SK-N-SH (cell line): ENCODE results near the gene BMP5. TPM values are rescaled to one million over a fixed set of nuclear protein-coding genes. Genes with fewer than 3 reads are reported as not detected.

ENCODE experiments used
- CTCF ChIA-PET: fragments of 300-600, 350-600 bp; formaldehyde crosslinking; extraction: SDS; loops from one replicate; lab custom pipeline; 2021; lab: Yijun Ruan, JAX
- POLR2A ChIA-PET: fragments of 350-600 bp; sonication (Branson Sonifier 250); formaldehyde crosslinking; extraction: SDS; loops from one replicate; lab custom pipeline; 2020; ENCODE audit warnings: antibody characterized with exemption, inconsistent platforms; lab: Yijun Ruan, JAX
- DNase-seq: peaks from one replicate; pipeline ENCODE4 v3.0.0; 2012
- H2AFZ ChIP-seq: fragments of 200-600 bp; sonication (generic); 2 replicates; pipeline ENCODE4 v1.8.1; 2016; ENCODE audit warnings: antibody characterized with exemption, mild to moderate bottlenecking, low read depth
- H3F3A ChIP-seq: fragments of 200-600 bp; sonication (generic); replicated peaks from 2 replicates; pipeline ENCODE3; 2016; ENCODE audit warnings: antibody characterized with exemption, mild to moderate bottlenecking; ENCODE audit not compliant: insufficient read depth
- H3K27ac ChIP-seq, 2 experiments: fragments of 200-500 bp in 1 of 2; fragments of 200-600 bp in 1 of 2; sonication (Bioruptor generic) in 1 of 2; sonication (generic), shearing (Covaris generic) in 1 of 2; 2 replicates each; pipeline versions ENCODE4 v1.5.1 to v1.6.1; 2014 to 2016; ENCODE audit warnings: low read depth in 2 of 2, inconsistent platforms in 1 of 2, low read length in 1 of 2, mild to moderate bottlenecking in 1 of 2, mixed read lengths in 1 of 2
- H3K27me3 ChIP-seq: fragments of 200-600 bp; sonication (generic), shearing (Covaris generic); 2 replicates; pipeline ENCODE4 v1.6.1; 2016; ENCODE audit warnings: mixed run types; ENCODE audit not compliant: insufficient read depth
- H3K36me3 ChIP-seq, 2 experiments: fragments of 200-500 bp in 1 of 2; fragments of 200-600 bp in 1 of 2; sonication (Bioruptor generic) in 1 of 2; sonication (generic) in 1 of 2; replicated peaks in 1 of 2; 2 replicates each; pipeline versions ENCODE3 to v1.5.1; 2014 to 2016; ENCODE audit warnings: low read length in 1 of 2, mild to moderate bottlenecking in 1 of 2; ENCODE audit not compliant: insufficient read depth in 2 of 2, control insufficient read depth in 1 of 2
- H3K4me1 ChIP-seq, 2 experiments: fragments of 200-500 bp in 1 of 2; fragments of 200-600 bp in 1 of 2; sonication (Bioruptor generic) in 1 of 2; sonication (generic), shearing (Covaris generic) in 1 of 2; 2 replicates each; pipeline versions ENCODE4 v1.5.1 to v1.6.1; 2014 to 2016; ENCODE audit warnings: low read depth in 1 of 2, low read length in 1 of 2, mixed run types in 1 of 2; ENCODE audit not compliant: insufficient read depth in 2 of 2, control insufficient read depth in 1 of 2
- H3K4me2 ChIP-seq: fragments of 200-600 bp; sonication (generic), shearing (Covaris generic); 2 replicates; pipeline ENCODE4 v1.6.1; 2017; ENCODE audit warnings: mixed run types
- H3K4me3 ChIP-seq, 2 experiments: fragments of 200-500 bp in 1 of 2; fragments of 200-600 bp in 1 of 2; sonication (Bioruptor generic) in 1 of 2; sonication (generic), shearing (Covaris generic) in 1 of 2; 2 replicates each; pipeline versions ENCODE4 v1.5.1 to v1.8.1; 2014 to 2016; ENCODE audit warnings: low read depth in 2 of 2, inconsistent platforms in 1 of 2, low read length in 1 of 2, mild to moderate bottlenecking in 1 of 2, mixed read lengths in 1 of 2, moderate library complexity in 1 of 2
- H3K79me2 ChIP-seq: fragments of 200-600 bp; sonication (generic); 2 replicates; pipeline ENCODE4 v1.8.1; 2017; ENCODE audit warnings: mild to moderate bottlenecking; ENCODE audit not compliant: insufficient read depth
- H3K9ac ChIP-seq: fragments of 200-600 bp; sonication (generic); 2 replicates; pipeline ENCODE4 v1.6.1; 2017; ENCODE audit warnings: mixed run types
- H3K9me2 ChIP-seq: fragments of 200-600 bp; sonication (generic); 2 replicates; pipeline ENCODE4 v1.6.1; 2017; ENCODE audit warnings: mixed run types
- H3K9me3 ChIP-seq: fragments of 200-600 bp; sonication (generic); 2 replicates; pipeline ENCODE4 v1.6.1; 2017; ENCODE audit warnings: mixed run types, mild to moderate bottlenecking, moderate library complexity
- H4K20me1 ChIP-seq: fragments of 200-600 bp; sonication (generic); 2 replicates; pipeline ENCODE4 v1.6.1; 2017; ENCODE audit warnings: mild to moderate bottlenecking, mixed run types; ENCODE audit not compliant: insufficient read depth
- CHD2 ChIP-seq: fragments of 150-350 bp; IDR thresholded peaks from 2 replicates; pipeline ENCODE4 v1.6.1; 2018; ENCODE audit warnings: low read length; ENCODE audit not compliant: partially characterized antibody
- CTCF ChIP-seq: fragments of 200-600 bp; sonication (generic); IDR thresholded peaks from 2 replicates; pipeline ENCODE4 v1.6.1; 2017; ENCODE audit warnings: antibody characterized with exemption, mild to moderate bottlenecking, moderate library complexity
- ELF1 ChIP-seq: IDR thresholded peaks from 2 replicates; pipeline ENCODE4 v1.4.0; 2012
- EZH2phosphoT487 ChIP-seq: fragments of 200-600 bp; sonication (generic); IDR thresholded peaks from 2 replicates; pipeline ENCODE4 v1.6.1; 2017; ENCODE audit warnings: low read depth, mixed run types, mild to moderate bottlenecking, antibody characterized with exemption, moderate library complexity, borderline replicate concordance
- FOXM1 ChIP-seq: IDR thresholded peaks from 2 replicates; pipeline ENCODE4 v1.4.0; 2012; ENCODE audit warnings: low read depth, mild to moderate bottlenecking
- GATA2 ChIP-seq: sonication (generic); formaldehyde crosslinking; IDR thresholded peaks from 2 replicates; pipeline ENCODE4 v1.5.0; 2020; ENCODE audit warnings: mild to moderate bottlenecking, missing genetic modification reagents
- MXI1 ChIP-seq: IDR thresholded peaks from 2 replicates; pipeline ENCODE4 v1.6.1; 2012; ENCODE audit warnings: mild to moderate bottlenecking, low read depth, low read length, improper control_type of control experiment
- RAD21 ChIP-seq: IDR thresholded peaks from 2 replicates; pipeline ENCODE4 v1.6.1; 2012; ENCODE audit warnings: mild to moderate bottlenecking, low read length
- RXRA ChIP-seq: IDR thresholded peaks from 2 replicates; pipeline ENCODE4 v1.4.0; 2012; ENCODE audit warnings: low read depth, mild to moderate bottlenecking, borderline replicate concordance
- SIN3A ChIP-seq: IDR thresholded peaks from 2 replicates; pipeline ENCODE4 v1.6.1; 2012; ENCODE audit warnings: low read depth, mild to moderate bottlenecking, low read length, moderate library complexity, borderline replicate concordance
- SMC3 ChIP-seq: IDR thresholded peaks from 2 replicates; pipeline ENCODE4 v1.6.1; 2012; ENCODE audit warnings: low read depth, low read length, improper control_type of control experiment
- YY1 ChIP-seq: IDR thresholded peaks from 2 replicates; pipeline ENCODE4 v1.4.0; 2012; ENCODE audit warnings: low read depth, mild to moderate bottlenecking
- WGBS: methylation state at CpG from one replicate; pipeline ENCODE4 v1.1.6; 2017; ENCODE audit warnings: low lambda C conversion rate; 5-methylcytosine and 5-hydroxymethylcytosine counted together
- polyA plus RNA-seq, 3 experiments: library from polyadenylated mRNA; depleted of rRNA; stranded (reverse); fragments of >200 nt; gene quantifications; 2 replicates each; pipeline ENCODE4 v1.2.3, GENCODE V29; 2012

Gene BMP5
- polyA plus RNA-seq, 1 of the 3 experiments (the other 2 are of a cell fraction), result 0.05 TPM

GRCh38 chr6:55853008-55854001 is 22.1 kb downstream of the BMP5 start:
- no peak overlapping the region for H2AFZ ChIP-seq
- no peaks in the 10 kb centered on the region for H3K36me3 ChIP-seq
- no peaks in the 10 kb centered on the region for H3K27me3 ChIP-seq
- H3K27ac ChIP-seq, result no peak overlapping the region
- H4K20me1 ChIP-seq, result no peaks in the 10 kb centered on the region
- H3K9ac ChIP-seq, result no peak overlapping the region
- no peak for DNase-seq
- 68% methylated on average over 7 of the region's 7 CpGs for WGBS
- H3K79me2 ChIP-seq, result no peaks in the 10 kb centered on the region
- H3K9me2 ChIP-seq, result no peaks in the 10 kb centered on the region
- no peaks in the 10 kb centered on the region for H3F3A ChIP-seq
- no peak overlapping the region for H3K4me3 ChIP-seq
- POLR2A ChIA-PET, result no interaction called here
- no peak overlapping the region for H3K4me2 ChIP-seq
- H3K9me3 ChIP-seq, result no peaks in the 10 kb centered on the region
- CTCF ChIA-PET, result no interaction called here
- no peak for TF ChIP-seq MXI1
- no peak for TF ChIP-seq GATA2 (CRISPR knock-in tag)
- no peak for TF ChIP-seq RXRA
- TF ChIP-seq, all 33 proteins: peak for 0
- H3K4me1 ChIP-seq, result no peaks in the 10 kb centered on the region

GRCh38 chr6:55841341-55841740 is 34.0 kb downstream of the BMP5 start:
- H3K9me2 ChIP-seq, result no peaks in the 10 kb centered on the region
- no peak overlapping the region for H2AFZ ChIP-seq
- no peak overlapping the region for H3K9ac ChIP-seq
- no peak overlapping the region for H3K4me2 ChIP-seq
- no peak for TF ChIP-seq YY1
- no peak for TF ChIP-seq SIN3A
- TF ChIP-seq CHD2, result no peak
- no peak for TF ChIP-seq ELF1
- TF ChIP-seq RAD21, result no peak
- no peak for TF ChIP-seq FOXM1
- TF ChIP-seq EZH2phosphoT487, result no peak
- no peak for TF ChIP-seq CTCF
- no peak for TF ChIP-seq SMC3
- H3K79me2 ChIP-seq, result no peaks in the 10 kb centered on the region
- H3K4me3 ChIP-seq, result no peak overlapping the region
- H3K36me3 ChIP-seq, result no peaks in the 10 kb centered on the region
- no peak for DNase-seq
- H3F3A ChIP-seq, result no peaks in the 10 kb centered on the region
- no peaks in the 10 kb centered on the region for H3K9me3 ChIP-seq
- CTCF ChIA-PET, result interaction anchor here (1.0 kb wide), 1 partner anchor 565 kb away, joined by 3 read pairs; no protein-coding TSS in a partner anchor
- H4K20me1 ChIP-seq, result no peaks in the 10 kb centered on the region
- no peaks in the 10 kb centered on the region; a peak in 1 of 4 replicates for H3K4me1 ChIP-seq
- H3K27ac ChIP-seq, result no peak overlapping the region
- POLR2A ChIA-PET, result no interaction called here
- no peaks in the 10 kb centered on the region for H3K27me3 ChIP-seq
